ENCODE measurements around the gene STK38L.

DNA sequence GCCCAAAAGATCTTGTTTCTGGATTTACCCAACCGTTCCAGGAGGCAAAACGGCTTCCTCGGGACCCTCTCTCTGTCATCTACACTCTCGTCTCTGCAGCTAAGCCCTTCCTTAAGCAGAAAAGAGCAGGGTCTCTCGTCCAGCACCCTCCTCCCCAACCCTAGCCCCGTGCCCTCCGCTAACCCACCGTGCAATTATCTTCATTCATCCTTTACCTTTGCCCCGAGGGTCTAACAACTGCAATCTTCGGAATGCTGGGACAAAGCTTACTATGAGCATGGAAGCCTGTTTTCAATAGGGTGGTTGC, 88.3 kb downstream of the STK38L start:
- TF ChIP-seq, protein P1, sequence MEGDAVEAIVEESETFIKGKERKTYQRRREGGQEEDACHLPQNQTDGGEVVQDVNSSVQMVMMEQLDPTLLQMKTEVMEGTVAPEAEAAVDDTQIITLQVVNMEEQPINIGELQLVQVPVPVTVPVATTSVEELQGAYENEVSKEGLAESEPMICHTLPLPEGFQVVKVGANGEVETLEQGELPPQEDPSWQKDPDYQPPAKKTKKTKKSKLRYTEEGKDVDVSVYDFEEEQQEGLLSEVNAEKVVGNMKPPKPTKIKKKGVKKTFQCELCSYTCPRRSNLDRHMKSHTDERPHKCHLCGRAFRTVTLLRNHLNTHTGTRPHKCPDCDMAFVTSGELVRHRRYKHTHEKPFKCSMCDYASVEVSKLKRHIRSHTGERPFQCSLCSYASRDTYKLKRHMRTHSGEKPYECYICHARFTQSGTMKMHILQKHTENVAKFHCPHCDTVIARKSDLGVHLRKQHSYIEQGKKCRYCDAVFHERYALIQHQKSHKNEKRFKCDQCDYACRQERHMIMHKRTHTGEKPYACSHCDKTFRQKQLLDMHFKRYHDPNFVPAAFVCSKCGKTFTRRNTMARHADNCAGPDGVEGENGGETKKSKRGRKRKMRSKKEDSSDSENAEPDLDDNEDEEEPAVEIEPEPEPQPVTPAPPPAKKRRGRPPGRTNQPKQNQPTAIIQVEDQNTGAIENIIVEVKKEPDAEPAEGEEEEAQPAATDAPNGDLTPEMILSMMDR (optimal IDR thresholded peaks at IDR 0.05 in 1 of 3, IDR thresholded peaks at IDR 0.05 in 1 of 3, conservative IDR thresholded peaks at IDR 0.05 in 1 of 3; ENCODE audit: extremely low read depth in 1 of 3, insufficient read depth in 2 of 3, low read length in 3 of 3): no peak
- TF ChIP-seq EZH2 (IDR thresholded peaks at IDR 0.05; ENCODE audit: low read length): no peak
